ENCODE results near the gene CADM3. TPM values are rescaled to one million over a fixed set of nuclear protein-coding genes. Genes with fewer than 3 reads are reported as not detected.

The CADM3 gene
- total RNA-seq, 1 donor from 2014 or later: 10.0 TPM

DNA sequence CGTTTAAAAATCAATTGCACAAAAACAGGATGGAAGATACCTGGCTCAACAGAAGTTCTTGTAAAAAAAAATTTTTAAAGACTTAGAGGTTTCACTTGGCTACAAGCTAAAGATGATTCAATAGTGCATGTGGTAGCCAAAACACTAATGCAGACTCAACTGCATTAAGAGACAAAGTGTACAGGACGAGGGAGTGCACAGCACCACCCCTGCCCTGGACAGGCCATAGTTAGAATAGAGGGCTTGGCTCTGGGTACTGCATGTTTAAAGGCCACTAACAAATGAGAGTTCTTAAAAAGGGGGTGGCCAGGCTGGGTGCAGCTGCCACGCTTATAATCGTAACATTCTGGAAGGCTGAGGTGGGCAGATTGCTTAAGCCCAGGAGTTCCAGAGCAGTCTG, 41.2 kb downstream of the CADM3 start:
- peaks cover 6% of the 10 kb centered on the region for H3K4me1 Mint-ChIP-seq
- no peak overlapping the region for H3K27ac Mint-ChIP-seq (ENCODE audit: unreplicated experiment)
- H3K4me3 Mint-ChIP-seq: no peak overlapping the region
- peaks cover 88% of the 10 kb centered on the region for H3K27me3 Mint-ChIP-seq (ENCODE audit: low read depth)
- H3K9me3 Mint-ChIP-seq: no peaks in the 10 kb centered on the region
- TF ChIP-seq CTCF (conservative IDR thresholded peaks at IDR 0.05): no peak
- H3K36me3 Mint-ChIP-seq (ENCODE audit: low read depth): no peaks in the 10 kb centered on the region
- DNase-seq (ENCODE audit: low read depth, low spot score): no peak

- no peak overlapping the region for H3K27ac Mint-ChIP-seq (ENCODE audit: unreplicated experiment)
- peaks cover 84% of the 10 kb centered on the region for H3K27me3 Mint-ChIP-seq (ENCODE audit: low read depth)
- TF ChIP-seq CTCF (conservative IDR thresholded peaks at IDR 0.05): peak; percentile 91
- peak; percentile 48 for DNase-seq (ENCODE audit: low read depth, low spot score)
- H3K36me3 Mint-ChIP-seq (ENCODE audit: low read depth): no peaks in the 10 kb centered on the region
- no peaks in the 10 kb centered on the region for H3K9me3 Mint-ChIP-seq
- H3K4me1 Mint-ChIP-seq: peaks cover 6% of the 10 kb centered on the region
- no peak overlapping the region for H3K4me3 Mint-ChIP-seq
These were observed 42.8 kb downstream of the CADM3 start for GRCh38 chr1:159214149-159214760.

DNA sequence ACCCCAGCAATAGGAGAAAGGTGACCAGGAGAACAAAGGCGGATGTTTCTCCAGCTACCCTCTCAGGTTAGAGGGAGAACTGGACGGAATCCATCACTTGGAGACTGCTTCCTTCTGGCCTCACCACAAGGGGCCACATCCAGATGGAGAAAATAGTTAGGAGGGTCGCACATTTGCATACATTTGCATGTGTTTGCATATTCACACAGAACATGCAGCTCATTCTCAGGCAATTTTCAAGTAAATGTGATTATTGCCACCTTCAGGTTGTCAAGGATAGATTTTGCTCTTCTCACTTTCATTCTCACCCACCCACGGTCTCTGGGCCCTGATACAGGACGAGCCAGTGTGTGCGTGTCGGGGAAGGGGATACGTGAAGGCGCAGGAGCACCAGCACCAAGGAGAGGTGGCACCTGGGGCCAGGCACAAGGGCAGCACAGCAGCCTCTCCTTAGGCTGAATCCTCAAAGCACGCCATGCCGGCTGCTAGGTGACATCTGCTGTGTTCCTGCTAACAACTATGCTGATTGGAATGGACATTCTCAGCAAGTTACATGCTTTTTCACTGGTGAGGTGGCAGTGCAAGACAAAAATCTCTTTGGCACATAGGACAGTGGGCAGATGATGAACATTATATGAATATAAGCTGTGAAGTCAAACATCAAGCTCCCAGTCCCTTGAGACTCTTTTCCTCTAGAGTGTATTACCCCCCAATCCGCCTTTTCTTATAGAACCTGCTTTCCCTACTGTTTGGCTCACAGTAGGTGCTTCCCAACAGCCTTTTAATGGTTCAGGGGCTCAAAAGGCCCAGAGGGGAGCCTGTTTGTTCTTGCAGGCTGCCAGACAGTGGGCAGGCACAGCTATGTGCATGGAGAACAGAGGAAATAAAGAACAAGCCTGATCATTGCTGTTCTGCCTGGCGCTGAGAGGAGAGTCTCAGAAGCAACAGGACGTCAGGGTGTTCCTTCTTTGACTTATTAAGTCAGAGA, 47.5 kb downstream of the CADM3 start:
- no peaks in the 10 kb centered on the region for H3K4me1 Mint-ChIP-seq
- H3K9me3 Mint-ChIP-seq: no peaks in the 10 kb centered on the region
- H3K36me3 Mint-ChIP-seq (ENCODE audit: low read depth): no peaks in the 10 kb centered on the region
- peaks cover 67% of the 10 kb centered on the region for H3K27me3 Mint-ChIP-seq (ENCODE audit: low read depth)
- H3K4me3 Mint-ChIP-seq: no peak overlapping the region
- no peak overlapping the region for H3K27ac Mint-ChIP-seq (ENCODE audit: unreplicated experiment)
- no peak for TF ChIP-seq CTCF (conservative IDR thresholded peaks at IDR 0.05)
- DNase-seq (ENCODE audit: low read depth, low spot score): no peak

DNA sequence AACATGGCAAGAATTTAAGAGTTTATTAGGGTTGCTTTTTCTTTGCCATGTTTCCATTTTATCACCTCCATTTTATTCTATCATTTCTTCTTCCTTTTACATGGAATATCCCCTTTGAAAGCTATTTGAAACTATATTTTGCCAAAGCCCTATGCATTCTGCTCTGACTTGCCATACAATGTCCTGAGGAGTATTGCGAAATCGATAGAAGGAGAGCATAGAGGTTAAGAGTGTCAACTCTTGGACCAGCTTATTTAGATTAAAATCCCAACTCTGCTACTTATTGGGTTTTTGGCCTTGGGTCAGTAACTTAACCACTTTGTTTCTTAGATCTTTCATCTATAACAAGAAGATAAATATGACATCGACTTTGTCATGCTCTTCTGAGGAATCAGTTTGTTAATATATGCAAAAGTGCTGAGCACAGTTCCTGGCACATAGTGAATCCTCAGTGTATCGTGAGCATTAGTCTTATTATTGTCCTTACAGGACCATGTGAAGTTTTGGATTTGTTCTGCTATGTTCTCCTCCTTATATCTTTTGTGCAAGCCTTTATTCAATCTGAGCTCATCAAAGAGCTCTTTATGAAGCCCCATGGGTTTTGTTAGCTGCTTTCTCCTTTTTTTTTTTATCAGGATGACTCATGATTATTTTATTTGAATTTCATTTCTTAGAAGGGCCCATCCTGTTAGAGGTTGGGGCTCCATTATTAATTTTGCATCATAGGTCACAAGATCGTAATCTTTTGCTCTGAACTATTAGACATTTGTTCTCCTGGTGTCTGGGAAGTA, 50.9 kb downstream of the CADM3 start:
- no peak for DNase-seq (ENCODE audit: low read depth, low spot score)
- no peak overlapping the region for H3K4me3 Mint-ChIP-seq
- peaks cover 61% of the 10 kb centered on the region for H3K27me3 Mint-ChIP-seq (ENCODE audit: low read depth)
- no peaks in the 10 kb centered on the region for H3K36me3 Mint-ChIP-seq (ENCODE audit: low read depth)
- H3K9me3 Mint-ChIP-seq: no peaks in the 10 kb centered on the region
- H3K4me1 Mint-ChIP-seq: no peaks in the 10 kb centered on the region
- no peak overlapping the region for H3K27ac Mint-ChIP-seq (ENCODE audit: unreplicated experiment)
- TF ChIP-seq CTCF (conservative IDR thresholded peaks at IDR 0.05): no peak

- Mint-ChIP-seq H3K4me1 (no peaks in the 10 kb centered on the region), H3K36me3 (ENCODE audit: low read depth) (no peaks in the 10 kb centered on the region), H3K9me3 (no peaks in the 10 kb centered on the region), H3K27me3 (ENCODE audit: low read depth) (peaks cover 62% of the 10 kb centered on the region), H3K27ac (ENCODE audit: unreplicated experiment) (no peak overlapping the region), H3K4me3 (no peak overlapping the region)
- no peak for TF ChIP-seq CTCF (conservative IDR thresholded peaks at IDR 0.05)
- no peak for DNase-seq (ENCODE audit: low read depth, low spot score)
These were observed 51.6 kb downstream of the CADM3 start for GRCh38 chr1:159223004-159223403.
